Common myeloid progenitor, CD34-positive (primary cell): ENCODE data around the gene ATP5PO.

Experiments used
- CTCF ChIA-PET: fragments of 350-600 bp; sonication (Branson Sonifier 250); formaldehyde crosslinking; loops from one replicate; lab custom pipeline; 2021; ENCODE audit warnings: antibody characterized with exemption; lab: Charles Lee
- POLR2A ChIA-PET: fragments of 350-600 bp; sonication (Branson Sonifier 250); formaldehyde crosslinking; loops from one replicate; lab custom pipeline; 2021; ENCODE audit warnings: antibody characterized with exemption; lab: Charles Lee
- DNase-seq, 3 donors: peaks; one replicate each; pipeline versions ENCODE4 v3.0.0 to v3.0.0-alpha.2; 2013
- H3K27ac ChIP-seq, 2 experiments: 1 replicate in 1 of 2; 2 replicates in 1 of 2; pipeline ENCODE4 v1.7.0; 2013; ENCODE audit warnings: inconsistent platforms in 2 of 2, low read length in 2 of 2, mild to moderate bottlenecking in 2 of 2, low read depth in 1 of 2, moderate library complexity in 1 of 2; ENCODE audit not compliant: severe bottlenecking in 2 of 2, insufficient read depth in 1 of 2, poor library complexity in 1 of 2
- H3K27me3 ChIP-seq, 5 experiments: replicated peaks in 2 of 5; 1 replicate in 3 of 5; 2 replicates in 2 of 5; pipeline versions ENCODE4 v1.6.1 to v1.7.0; 2013; ENCODE audit warnings: low read length in 4 of 5, mild to moderate bottlenecking in 2 of 5, moderate library complexity in 2 of 5, inconsistent platforms in 1 of 5; ENCODE audit not compliant: insufficient read depth in 5 of 5, control insufficient read depth in 4 of 5
- H3K36me3 ChIP-seq, 4 experiments: 1 replicate in 2 of 4; 2 replicates in 2 of 4; pipeline versions ENCODE4 v1.6.1 to v1.7.0; 2013; ENCODE audit warnings: low read length in 3 of 4, control low read depth in 1 of 4, mild to moderate bottlenecking in 1 of 4; ENCODE audit not compliant: control insufficient read depth in 4 of 4, insufficient read depth in 4 of 4
- H3K4me1 ChIP-seq, 4 experiments: 1 replicate in 3 of 4; 2 replicates in 1 of 4; pipeline versions ENCODE4 v1.6.1 to v1.7.1; 2013; ENCODE audit warnings: low read length in 3 of 4, mild to moderate bottlenecking in 3 of 4, control low read depth in 1 of 4, inconsistent platforms in 1 of 4, moderate library complexity in 1 of 4; ENCODE audit not compliant: control insufficient read depth in 4 of 4, insufficient read depth in 4 of 4; ENCODE audit errors: control extremely low read depth in 1 of 4
- H3K4me3 ChIP-seq, 7 experiments: 1 replicate in 4 of 7; 2 replicates in 3 of 7; pipeline versions ENCODE4 v1.5.1 to v1.7.0; 2013; ENCODE audit warnings: mild to moderate bottlenecking in 7 of 7, low read length in 6 of 7, moderate library complexity in 6 of 7, inconsistent platforms in 2 of 7, low read depth in 2 of 7, control low read depth in 1 of 7; ENCODE audit not compliant: insufficient read depth in 4 of 7, control insufficient read depth in 1 of 7; ENCODE audit errors: extremely low read depth in 1 of 7
- H3K9me3 ChIP-seq, 5 experiments: 1 replicate in 4 of 5; 2 replicates in 1 of 5; pipeline versions ENCODE4 v1.6.1 to v1.7.1; 2013; ENCODE audit warnings: low read length in 4 of 5, mild to moderate bottlenecking in 2 of 5, inconsistent platforms in 1 of 5, low read depth in 1 of 5, moderate library complexity in 1 of 5; ENCODE audit not compliant: control insufficient read depth in 4 of 5, insufficient read depth in 2 of 5; ENCODE audit errors: control extremely low read depth in 1 of 5
- WGBS: methylation state at CpG from one replicate; pipeline ENCODE4 v1.1.5; 2013; ENCODE audit not compliant: insufficient coverage; 5-methylcytosine and 5-hydroxymethylcytosine counted together

ATP5PO gene

GRCh38 chr21:33885172-33885514 lies 30.5 kb downstream of the ATP5PO start:
- DNase-seq = no peak
- Histone ChIP-seq H3K4me1 (no peaks in the 10 kb centered on the region), H3K9me3 (no peaks in the 10 kb centered on the region), H3K4me3 (no peak overlapping the region), H3K27me3 (no peaks in the 10 kb centered on the region), H3K36me3 (no peaks in the 10 kb centered on the region), H3K27ac (no peak overlapping the region)
- POLR2A ChIA-PET = interaction anchor here (0.5 kb wide), 1 partner anchor 863 kb away, joined by 5 read pairs; no protein-coding TSS in a partner anchor
- WGBS = 98% methylated on average over 7 of the region's 7 CpGs
- CTCF ChIA-PET = no interaction called here

- H3K4me3 ChIP-seq = no peak overlapping the region
- WGBS = 89% methylated on average over 18 of the region's 20 CpGs
- CTCF ChIA-PET = no interaction called here
These were observed 31.0 kb downstream of the ATP5PO start for GRCh38 chr21:33884376-33885171.

DNA sequence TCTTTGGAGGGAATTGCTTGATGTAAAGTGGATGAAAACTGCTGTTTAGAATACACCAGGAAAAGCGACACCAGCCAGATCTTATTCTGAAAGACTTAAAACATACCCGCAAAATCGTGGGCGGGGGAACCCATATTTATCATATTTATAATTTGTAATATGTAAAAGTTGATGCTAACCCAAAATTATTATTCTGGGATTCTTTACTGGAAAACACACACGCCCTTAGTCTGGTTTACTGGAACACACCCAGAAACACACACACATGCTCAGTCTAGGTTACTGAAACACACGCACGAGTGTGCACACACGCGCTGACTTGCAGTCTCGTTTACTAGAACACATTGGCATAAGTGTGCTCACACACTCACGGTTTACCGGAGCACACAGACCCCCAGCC lies 32.5 kb downstream of the ATP5PO start:
- no peak overlapping the region for H3K4me3 ChIP-seq
- POLR2A ChIA-PET = no interaction called here
- WGBS = 95% methylated on average over 8 of the region's 12 CpGs
- no peaks in the 10 kb centered on the region for H3K4me1 ChIP-seq
- CTCF ChIA-PET = interaction anchor here (1.0 kb wide), 1 partner anchor 16 kb away, joined by 3 read pairs; no protein-coding TSS in a partner anchor
- DNase-seq = no peak
- H3K36me3 ChIP-seq = no peaks in the 10 kb centered on the region
- no peaks in the 10 kb centered on the region for H3K9me3 ChIP-seq
- H3K27me3 ChIP-seq = no peaks in the 10 kb centered on the region
- H3K27ac ChIP-seq = no peak overlapping the region

More at GRCh38 chr21:33884376-33885171, 31.0 kb downstream of the ATP5PO start:
- no peak overlapping the region for H3K27ac ChIP-seq
- H3K27me3 ChIP-seq = no peaks in the 10 kb centered on the region
- no peaks in the 10 kb centered on the region for H3K4me1 ChIP-seq
- no peaks in the 10 kb centered on the region for H3K9me3 ChIP-seq
- H3K36me3 ChIP-seq = no peaks in the 10 kb centered on the region
- DNase-seq = no peak
- POLR2A ChIA-PET = no interaction called here

DNA sequence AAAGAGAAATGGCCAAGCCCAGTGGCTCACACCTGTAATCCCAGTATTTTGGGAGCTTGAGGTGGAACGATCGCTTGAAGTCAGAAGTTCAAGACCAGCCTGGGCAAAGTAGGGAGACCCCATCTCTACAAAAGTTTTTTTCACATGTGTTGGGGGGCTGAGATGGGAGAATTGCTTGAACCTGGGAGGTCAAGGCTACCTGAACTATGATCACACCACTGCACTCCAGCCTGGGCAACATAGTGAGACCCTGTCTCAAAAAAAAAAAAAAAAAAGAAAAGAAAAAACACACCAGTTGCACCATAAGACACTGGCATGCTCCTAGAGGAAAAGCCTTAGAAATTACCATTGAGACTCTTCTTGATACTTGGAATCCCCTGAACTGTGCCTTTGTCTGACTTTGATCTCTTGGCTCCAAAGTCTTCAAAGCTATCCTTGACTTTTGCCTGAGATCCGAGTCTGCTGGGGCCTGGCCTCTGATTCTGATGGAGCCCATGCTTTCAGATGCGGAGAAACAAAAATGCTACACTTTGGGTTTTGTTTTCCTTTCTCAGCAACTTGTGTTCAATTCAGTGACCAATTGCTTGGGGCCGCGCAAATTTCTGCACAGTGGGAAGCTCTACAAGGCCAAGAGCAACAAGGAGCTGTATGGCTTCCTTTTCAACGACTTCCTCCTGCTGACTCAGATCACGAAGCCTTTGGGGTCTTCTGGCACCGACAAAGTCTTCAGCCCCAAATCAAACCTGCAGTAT lies 33.7 kb downstream of the ATP5PO start:
- DNase-seq = no peak

DNA sequence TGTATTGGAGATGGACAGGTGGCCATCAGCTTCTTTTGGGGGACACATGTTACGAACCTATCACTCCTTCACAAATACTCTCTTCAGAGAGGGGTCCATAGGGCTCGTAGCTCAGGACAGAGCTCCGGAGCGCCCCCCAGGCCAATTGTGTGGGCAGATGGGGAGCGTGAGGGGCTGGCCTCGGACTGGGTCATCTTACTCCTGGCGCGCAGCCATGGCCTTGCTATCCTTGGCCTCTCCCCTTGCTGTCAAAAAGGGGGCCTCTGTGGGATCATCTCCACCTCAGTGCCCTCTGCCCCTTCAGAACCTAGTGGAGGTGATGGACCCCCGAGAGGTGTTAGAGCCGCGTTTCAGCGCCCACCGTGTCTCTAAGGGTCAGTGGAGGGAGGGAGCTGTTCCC lies 35.0 kb downstream of the ATP5PO start:
- Histone ChIP-seq H3K9me3 (no peaks in the 10 kb centered on the region), H3K27me3 (peaks cover 0 to 2% (median 0%) of the 10 kb centered on the region in 5 experiments), H3K36me3 (no peaks in the 10 kb centered on the region), H3K4me3 (no peak overlapping the region), H3K4me1 (no peaks in the 10 kb centered on the region), H3K27ac (no peak overlapping the region)
- POLR2A ChIA-PET = interaction anchor here (0.5 kb wide), 1 partner anchor 179 kb away, joined by 3 read pairs; no protein-coding TSS in a partner anchor
- no peak for DNase-seq
- CTCF ChIA-PET = interaction anchor here (1.4 kb wide), 2 partner anchors 9 to 13 kb away, joined by 3 read pairs; no protein-coding TSS in a partner anchor
- WGBS = 100% methylated on average over 6 of the region's 13 CpGs

More for the DNA sequence above, 33.7 kb downstream of the ATP5PO start:
- Histone ChIP-seq H3K27me3 (peaks cover 0 to 2% (median 0%) of the 10 kb centered on the region in 5 experiments), H3K36me3 (no peaks in the 10 kb centered on the region), H3K9me3 (no peaks in the 10 kb centered on the region), H3K27ac (no peak overlapping the region), H3K4me1 (no peaks in the 10 kb centered on the region), H3K4me3 (no peak overlapping the region)
- CTCF ChIA-PET = interaction anchor here (1.4 kb wide), 1 partner anchor 8 kb away, joined by 3 read pairs; no protein-coding TSS in a partner anchor
- POLR2A ChIA-PET = no interaction called here
- WGBS = 100% methylated on average over 3 of the region's 9 CpGs

- Histone ChIP-seq H3K4me1 (no peaks in the 10 kb centered on the region), H3K27me3 (peaks cover 0 to 2% (median 0%) of the 10 kb centered on the region in 5 experiments), H3K27ac (no peak overlapping the region), H3K9me3 (no peaks in the 10 kb centered on the region), H3K4me3 (no peak overlapping the region), H3K36me3 (no peaks in the 10 kb centered on the region)
- 94% methylated on average over 6 of the region's 6 CpGs for WGBS
- no peak for DNase-seq
- POLR2A ChIA-PET = no interaction called here
- CTCF ChIA-PET = no interaction called here
These were observed 36.8 kb downstream of the ATP5PO start for GRCh38 chr21:33878824-33879223.
